AG10803 (cell line): ENCODE measurements around the gene RBCK1.

Experiments used
- DNase-seq: peaks from one replicate; pipeline ENCODE4 v3.0.0; 2010; ENCODE audit warnings: low read depth
- H3K4me3 ChIP-seq: 2 replicates; pipeline ENCODE4 v1.5.1; 2011; ENCODE audit warnings: mild to moderate bottlenecking, low read length, control low read depth
- CTCF ChIP-seq: conservative IDR thresholded peaks from 2 replicates; pipeline ENCODE4 v1.5.1; 2011; ENCODE audit warnings: mild to moderate bottlenecking, low read length, control low read depth, inconsistent platforms

RBCK1 gene

DNA sequence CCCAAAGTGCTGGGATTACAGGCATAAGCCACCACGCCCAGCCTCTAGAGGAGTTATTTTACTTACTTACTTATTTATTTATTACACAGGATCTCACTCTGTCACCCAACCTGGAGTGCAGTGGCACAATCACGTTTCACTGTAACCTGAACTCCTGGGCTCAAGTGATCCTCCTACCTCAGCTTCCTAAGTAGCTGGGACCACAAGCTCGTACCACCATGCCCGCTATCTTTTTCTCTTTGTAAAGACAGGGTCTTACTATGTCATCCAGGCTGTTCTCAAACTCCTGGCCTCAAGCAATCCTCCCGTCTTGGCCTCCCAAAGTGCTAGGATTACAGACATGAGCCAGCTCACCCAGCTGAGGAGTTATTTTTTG lies 29.1 kb upstream of the RBCK1 start:
- H3K4me3 ChIP-seq = no peak overlapping the region
- no peak for DNase-seq
- no peak for TF ChIP-seq CTCF

- DNase-seq = peak; percentile 86
- TF ChIP-seq CTCF = 0 out of 2 replicates have a peak, but pooled peaks have one; percentile 6
- peak overlapping the region; percentile 82 for H3K4me3 ChIP-seq
Measured at GRCh38 chr20:380763-381580, 27.1 kb upstream of the RBCK1 start.

DNA sequence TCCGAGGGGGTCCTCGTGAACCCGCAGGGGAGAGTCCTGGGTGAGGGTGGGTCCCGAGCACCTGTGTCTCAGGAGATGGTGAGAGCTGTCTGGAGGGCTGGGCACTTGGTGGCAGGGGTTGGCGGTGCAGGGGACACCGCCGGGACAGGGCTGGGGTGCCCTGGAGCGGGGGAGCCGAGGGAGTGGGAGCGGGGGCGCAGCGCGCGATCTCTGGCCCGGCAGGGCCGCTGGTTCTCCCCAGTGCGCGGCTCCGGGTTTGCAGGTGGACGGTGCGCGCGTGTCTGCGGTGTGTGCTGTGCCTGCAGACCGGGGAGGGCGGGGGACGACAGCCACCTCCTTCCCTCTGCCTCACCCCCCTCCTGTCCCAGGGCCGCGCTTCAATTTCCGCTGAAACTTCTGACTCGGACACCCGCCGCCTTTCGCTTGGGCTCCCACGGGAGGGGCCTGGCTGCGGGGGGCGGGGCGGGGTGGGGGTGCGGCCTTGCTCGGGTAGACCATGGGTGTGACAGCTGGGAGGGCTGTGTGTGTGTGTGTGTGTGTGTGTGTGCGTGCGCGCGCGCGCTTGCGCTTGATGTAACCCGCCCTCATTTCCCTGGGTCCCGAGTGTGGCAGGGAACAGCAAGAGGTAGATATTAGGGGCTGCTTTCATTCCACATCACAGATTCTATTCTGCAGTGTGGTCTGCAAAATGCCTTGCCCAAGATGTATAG lies 26.4 kb upstream of the RBCK1 start:
- no peak for TF ChIP-seq CTCF
- peak overlapping the region; percentile 82 for H3K4me3 ChIP-seq
- peak; percentile 90 for DNase-seq

DNA sequence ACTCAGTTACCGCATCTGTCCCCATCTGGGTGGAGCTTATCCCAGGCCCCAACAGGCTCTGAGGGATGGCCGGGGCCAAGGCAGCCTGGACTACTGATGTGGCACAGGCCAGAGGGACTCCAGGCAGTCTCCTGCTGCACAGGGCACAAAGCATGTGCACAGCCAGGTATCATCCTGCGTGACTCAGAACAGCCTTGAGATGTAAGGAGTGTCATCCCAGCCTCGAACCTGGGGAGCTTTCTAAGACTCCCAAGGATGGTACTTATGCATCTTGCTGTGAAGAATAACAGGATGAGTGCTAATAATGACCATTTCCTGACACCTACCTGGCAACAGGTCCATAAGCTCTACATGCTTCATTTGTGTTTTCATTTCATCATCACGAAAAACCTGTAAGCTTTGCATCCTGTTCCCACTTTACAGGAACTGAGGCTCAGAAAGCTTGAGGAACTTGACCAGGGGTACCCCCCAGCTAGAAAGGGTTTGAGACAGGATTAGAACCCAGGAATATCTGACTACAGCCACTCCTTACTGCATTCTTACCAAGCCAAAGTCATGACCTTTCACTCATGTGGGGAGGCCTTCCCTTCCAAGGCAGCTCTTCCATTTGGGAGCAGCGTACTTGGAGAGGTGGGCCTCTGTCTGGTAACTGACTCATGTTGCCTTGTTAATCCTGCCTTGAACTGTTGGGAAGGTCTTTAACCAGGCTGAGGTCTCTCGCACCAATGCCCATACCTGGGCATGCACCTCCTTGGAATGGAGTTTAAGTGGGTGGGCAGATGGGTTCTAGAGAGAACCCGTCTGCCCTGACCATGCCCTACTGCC lies 25.6 kb upstream of the RBCK1 start:
- DNase-seq = no peak
- H3K4me3 ChIP-seq = peak overlapping the region; percentile 82
- no peak for TF ChIP-seq CTCF

DNA sequence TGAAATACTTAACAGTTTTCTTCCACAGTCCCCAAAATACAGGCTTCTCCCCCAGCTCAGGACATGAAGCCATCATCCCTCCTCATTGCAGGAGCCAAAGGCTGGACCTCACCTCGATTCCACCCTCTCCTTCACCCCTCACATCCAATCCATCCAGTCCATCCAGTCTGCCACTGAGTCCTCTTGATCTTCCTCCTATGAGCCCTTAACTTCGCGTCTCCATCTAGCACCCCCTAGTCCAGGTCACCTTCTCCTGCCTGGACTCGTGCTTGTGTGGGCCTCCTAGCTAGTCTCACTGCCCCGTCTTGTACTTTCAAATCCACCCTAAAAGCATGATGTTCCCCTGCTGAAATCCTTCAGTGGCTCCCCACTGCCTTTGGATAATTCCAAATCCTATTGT lies 24.2 kb upstream of the RBCK1 start:
- no peak for DNase-seq
- no peak for TF ChIP-seq CTCF
- no peak overlapping the region for H3K4me3 ChIP-seq

DNA sequence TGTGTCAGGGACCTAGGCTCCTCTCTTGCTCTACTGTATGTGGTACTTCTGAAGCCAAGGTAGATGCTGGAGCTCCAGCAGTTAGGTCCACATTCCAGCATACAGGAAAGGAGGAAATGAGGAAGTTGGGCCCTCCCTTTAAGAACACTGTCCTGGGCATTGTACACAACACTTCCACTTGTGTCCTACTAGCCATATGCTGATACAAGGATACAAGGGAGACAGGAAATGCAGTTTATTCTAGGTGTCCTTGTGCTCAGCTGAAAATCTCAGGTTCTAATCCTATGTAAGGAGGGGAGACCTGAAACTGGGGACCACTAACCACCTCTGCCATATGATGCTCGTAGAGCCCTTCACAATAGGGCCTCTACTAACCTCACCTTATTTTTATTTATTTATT lies 23.4 kb upstream of the RBCK1 start:
- no peak overlapping the region for H3K4me3 ChIP-seq
- TF ChIP-seq CTCF = no peak
- DNase-seq = no peak
